Measurements from ENCODE around the gene SEPTIN6. TPM values are rescaled to one million over a fixed set of nuclear protein-coding genes. Genes with fewer than 3 reads are reported as not detected.
"Not testable (repeated sequence)": the region's sequence is repeated elsewhere in the genome, so short reads cannot be mapped to it uniquely, and the experiment has no call there.

SEPTIN6 gene
- total RNA-seq, 1 donor from 2014 or later: 32.0 TPM

GRCh38 chrX:119687661-119688413 is 5.1 kb downstream of the SEPTIN6 start:
- no peak for DNase-seq (ENCODE audit: low read depth)
- TF ChIP-seq, protein P1, sequence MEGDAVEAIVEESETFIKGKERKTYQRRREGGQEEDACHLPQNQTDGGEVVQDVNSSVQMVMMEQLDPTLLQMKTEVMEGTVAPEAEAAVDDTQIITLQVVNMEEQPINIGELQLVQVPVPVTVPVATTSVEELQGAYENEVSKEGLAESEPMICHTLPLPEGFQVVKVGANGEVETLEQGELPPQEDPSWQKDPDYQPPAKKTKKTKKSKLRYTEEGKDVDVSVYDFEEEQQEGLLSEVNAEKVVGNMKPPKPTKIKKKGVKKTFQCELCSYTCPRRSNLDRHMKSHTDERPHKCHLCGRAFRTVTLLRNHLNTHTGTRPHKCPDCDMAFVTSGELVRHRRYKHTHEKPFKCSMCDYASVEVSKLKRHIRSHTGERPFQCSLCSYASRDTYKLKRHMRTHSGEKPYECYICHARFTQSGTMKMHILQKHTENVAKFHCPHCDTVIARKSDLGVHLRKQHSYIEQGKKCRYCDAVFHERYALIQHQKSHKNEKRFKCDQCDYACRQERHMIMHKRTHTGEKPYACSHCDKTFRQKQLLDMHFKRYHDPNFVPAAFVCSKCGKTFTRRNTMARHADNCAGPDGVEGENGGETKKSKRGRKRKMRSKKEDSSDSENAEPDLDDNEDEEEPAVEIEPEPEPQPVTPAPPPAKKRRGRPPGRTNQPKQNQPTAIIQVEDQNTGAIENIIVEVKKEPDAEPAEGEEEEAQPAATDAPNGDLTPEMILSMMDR (IDR thresholded peaks at IDR 0.05; ENCODE audit: insufficient read depth, low read length, poor library complexity, severe bottlenecking): no peak
- Histone ChIP-seq H3K36me3 (ENCODE audit: control insufficient read depth, insufficient read depth, low read length) (no peaks in the 10 kb centered on the region), H3K4me3 (ENCODE audit: low read depth, low read length) (no peak overlapping the region), H3K27me3 (ENCODE audit: control insufficient read depth, insufficient read depth, low read length) (no peaks in the 10 kb centered on the region)

DNA sequence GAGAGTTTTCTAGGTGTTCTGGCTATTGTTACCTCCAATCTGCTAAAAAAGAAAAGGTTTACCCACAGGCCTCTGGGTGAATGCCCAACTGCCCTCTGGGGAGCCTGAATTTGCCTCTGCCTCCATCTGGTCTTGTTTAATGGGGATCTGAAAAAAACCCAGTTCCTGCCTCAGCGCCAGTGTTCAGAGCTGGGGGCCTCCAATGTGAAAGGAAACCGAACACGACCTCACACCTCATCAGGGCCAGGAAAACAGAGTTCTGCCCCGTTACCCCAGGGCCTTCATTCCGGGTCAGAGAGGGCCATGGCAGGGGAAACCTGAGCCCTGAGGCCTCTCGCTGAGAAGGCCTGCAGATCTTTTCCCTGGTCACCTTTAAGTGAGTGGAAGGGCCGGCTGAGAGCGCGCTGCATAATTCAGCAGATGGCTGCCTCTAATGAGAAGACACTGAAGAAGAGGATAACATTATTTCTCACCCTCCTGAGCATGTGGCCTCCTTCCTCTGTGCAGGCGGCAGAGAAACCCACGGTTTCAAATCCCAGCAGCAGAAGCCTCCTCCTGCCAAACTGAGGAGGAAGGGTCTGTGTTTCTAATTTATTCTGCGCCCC is 6.8 kb downstream of the SEPTIN6 start:
- no peaks in the 10 kb centered on the region for H3K27me3 ChIP-seq (ENCODE audit: control insufficient read depth, insufficient read depth, low read length)
- H3K36me3 ChIP-seq (ENCODE audit: control insufficient read depth, insufficient read depth, low read length): no peaks in the 10 kb centered on the region
- TF ChIP-seq, protein P1 (IDR thresholded peaks at IDR 0.05; ENCODE audit: insufficient read depth, low read length, poor library complexity, severe bottlenecking): no peak
- no peak for DNase-seq (ENCODE audit: low read depth)
- no peak overlapping the region for H3K4me3 ChIP-seq (ENCODE audit: low read depth, low read length)

- Histone ChIP-seq H3K4me3 (ENCODE audit: low read depth, low read length) (no peak overlapping the region), H3K36me3 (ENCODE audit: control insufficient read depth, insufficient read depth, low read length) (no peaks in the 10 kb centered on the region), H3K27me3 (ENCODE audit: control insufficient read depth, insufficient read depth, low read length) (no peaks in the 10 kb centered on the region)
- TF ChIP-seq, protein P1 (IDR thresholded peaks at IDR 0.05; ENCODE audit: insufficient read depth, low read length, poor library complexity, severe bottlenecking): no peak
- no peak for DNase-seq (ENCODE audit: low read depth)
Observed at GRCh38 chrX:119685225-119686066, 7.5 kb downstream of the SEPTIN6 start.

GRCh38 chrX:119684916-119685224 is 8.1 kb downstream of the SEPTIN6 start:
- TF ChIP-seq, protein P1 (IDR thresholded peaks at IDR 0.05; ENCODE audit: insufficient read depth, low read length, poor library complexity, severe bottlenecking): no peak
- Histone ChIP-seq H3K36me3 (ENCODE audit: control insufficient read depth, insufficient read depth, low read length) (no peaks in the 10 kb centered on the region), H3K27me3 (ENCODE audit: control insufficient read depth, insufficient read depth, low read length) (no peaks in the 10 kb centered on the region), H3K4me3 (ENCODE audit: low read depth, low read length) (no peak overlapping the region)
- no peak for DNase-seq (ENCODE audit: low read depth)

- not testable (repeated sequence) for DNase-seq (ENCODE audit: low read depth); H3K27me3 ChIP-seq (ENCODE audit: control insufficient read depth, insufficient read depth, low read length); H3K36me3 ChIP-seq (ENCODE audit: control insufficient read depth, insufficient read depth, low read length); H3K4me3 ChIP-seq (ENCODE audit: low read depth, low read length)
Observed at GRCh38 chrX:119684312-119684711, 8.7 kb downstream of the SEPTIN6 start.

Measured in kidney epithelial cell (primary cell).